T-helper 9 cell (primary cell): Measurements from ENCODE around the gene GPC5.

Experiments
- DNase-seq: peaks from one replicate; pipeline ENCODE4 v3.0.0-alpha.2; 2020

Gene GPC5

GRCh38 chr13:91595677-91596076, 197.3 kb downstream of the GPC5 start:
- DNase-seq = no peak

DNA sequence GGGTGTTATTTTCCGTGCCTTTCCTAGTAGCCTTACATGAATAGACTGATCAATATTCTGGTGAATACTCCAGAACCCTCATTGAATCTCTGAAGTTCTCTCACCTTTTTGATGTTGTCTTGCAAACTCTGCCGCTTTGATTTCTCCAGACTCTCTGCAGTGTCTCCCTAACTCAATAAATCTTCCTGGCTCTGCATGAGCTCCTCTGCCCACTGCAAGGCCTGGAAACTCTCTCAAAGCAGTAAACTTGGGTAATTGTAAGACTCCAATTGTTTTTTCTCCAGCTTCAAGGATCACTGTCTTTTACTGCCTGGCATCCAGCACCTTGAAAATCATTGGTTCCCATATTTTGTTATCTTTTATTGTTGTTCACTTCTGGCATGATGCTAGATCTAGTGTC, 198.4 kb downstream of the GPC5 start:
- DNase-seq = no peak

DNA sequence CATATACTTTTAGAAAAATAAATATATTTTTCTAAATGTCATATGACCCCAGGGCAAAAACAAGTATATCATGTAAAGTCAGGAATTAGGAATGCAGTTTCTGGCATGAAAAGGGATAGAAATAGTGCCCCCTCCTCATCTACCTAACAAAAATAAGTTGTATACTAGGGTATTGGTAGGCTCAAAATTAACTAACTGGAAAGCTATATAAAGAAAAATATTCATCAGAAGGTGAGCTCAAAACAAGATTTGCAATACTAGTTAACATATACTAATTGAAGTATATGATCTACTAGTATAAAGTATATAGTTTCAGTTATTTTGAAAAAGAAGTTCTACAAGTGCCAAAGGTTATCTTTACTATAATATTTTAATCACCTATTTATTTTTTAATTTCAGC, 200.2 kb downstream of the GPC5 start:
- DNase-seq = no peak

DNA sequence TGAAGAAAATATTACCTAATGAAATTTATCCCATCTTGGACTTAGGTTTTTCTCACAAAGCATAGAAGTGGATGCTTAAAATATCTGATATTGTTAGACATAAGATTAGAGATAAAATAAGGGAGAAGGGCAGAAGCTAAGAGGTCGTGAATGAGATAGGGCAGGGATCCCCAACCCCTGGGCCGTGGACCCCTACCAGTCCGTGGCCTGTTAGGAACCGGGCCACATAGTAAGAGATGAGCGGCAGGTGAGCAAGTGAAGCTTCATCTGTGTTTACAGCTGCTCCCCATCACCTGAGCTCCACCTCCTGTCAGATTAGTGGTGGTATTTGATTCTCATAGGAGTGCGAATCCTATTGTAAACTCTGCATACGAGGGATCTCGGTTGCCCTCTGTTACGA, 202.9 kb downstream of the GPC5 start:
- no peak for DNase-seq

DNA sequence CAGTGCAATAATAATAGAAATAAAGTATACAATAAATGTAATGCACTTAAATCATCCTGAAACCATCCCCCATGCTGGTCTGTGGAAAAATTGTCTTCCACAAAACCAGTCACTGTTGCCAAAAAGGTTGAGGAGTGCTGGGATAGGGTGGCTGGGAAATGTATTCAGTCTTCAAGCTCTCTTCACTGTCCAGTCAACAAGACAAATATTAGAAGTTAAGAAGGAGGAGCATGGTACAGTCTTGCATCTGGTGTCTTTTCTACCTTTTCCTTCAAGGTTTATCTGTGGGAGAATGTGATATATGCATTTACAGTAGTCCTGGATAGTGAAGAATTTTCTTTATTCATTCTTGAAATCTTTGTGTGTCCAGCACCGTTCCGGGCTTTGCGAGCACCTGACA, 203.4 kb downstream of the GPC5 start:
- DNase-seq = no peak

DNA sequence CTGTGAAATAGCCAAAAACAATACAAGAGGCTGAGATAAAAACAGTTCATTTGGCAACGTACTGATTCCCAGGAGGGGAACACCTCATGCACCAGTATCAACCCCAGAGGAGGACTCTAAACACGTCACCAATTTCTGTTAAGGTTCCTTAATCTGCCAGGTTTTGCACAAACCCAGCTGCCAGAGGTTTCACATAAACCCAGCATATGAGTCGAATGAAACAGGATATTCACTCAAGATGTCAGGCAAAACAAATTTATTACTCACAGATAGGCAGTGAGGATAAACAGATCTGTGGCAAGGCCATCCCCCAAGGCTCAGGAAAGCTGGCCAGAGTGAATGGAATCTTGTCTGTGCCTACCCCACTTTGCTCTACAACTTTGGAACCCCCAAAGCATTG, 210.9 kb downstream of the GPC5 start:
- no peak for DNase-seq

DNA sequence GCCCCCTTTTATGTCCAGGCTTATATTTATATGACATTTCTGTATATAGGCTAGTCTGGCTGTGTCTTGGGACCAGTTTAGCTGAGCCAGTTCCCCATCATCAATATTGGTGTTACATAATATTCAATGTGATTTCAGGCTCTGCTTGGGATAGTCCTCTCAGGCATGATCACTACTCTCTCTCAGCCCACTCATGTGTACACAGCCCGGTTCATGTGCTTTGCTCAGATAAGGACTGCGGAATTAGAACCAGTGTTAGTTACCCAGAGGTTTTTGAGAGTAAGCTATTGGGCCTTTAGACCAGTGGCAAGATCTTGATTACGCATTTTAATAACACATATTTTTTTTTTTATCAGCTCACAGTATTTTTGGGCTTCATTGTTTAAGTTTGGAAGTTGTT, 219.9 kb downstream of the GPC5 start:
- no peak for DNase-seq

- no peak for DNase-seq
These were observed 222.3 kb downstream of the GPC5 start for GRCh38 chr13:91620670-91621141.

DNA sequence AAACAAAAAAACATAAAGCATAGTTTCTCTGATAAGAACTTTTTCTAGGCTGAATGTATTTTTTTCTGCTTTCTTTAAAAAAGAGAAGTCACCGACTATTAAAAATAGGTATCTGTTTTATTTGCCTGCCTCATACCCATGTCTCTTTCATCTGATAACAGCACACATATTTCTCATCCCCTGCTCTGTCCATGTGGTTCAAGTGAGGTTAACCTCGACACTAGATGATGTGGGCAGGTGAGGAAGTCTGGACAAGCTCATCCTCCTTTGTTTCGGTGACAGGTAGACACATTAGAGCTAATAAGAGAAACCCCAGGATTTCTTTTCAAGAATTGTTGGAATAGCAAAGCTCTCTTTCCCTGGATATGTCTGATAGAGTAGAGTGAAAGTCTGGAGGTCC, 222.7 kb downstream of the GPC5 start:
- DNase-seq = no peak

DNA sequence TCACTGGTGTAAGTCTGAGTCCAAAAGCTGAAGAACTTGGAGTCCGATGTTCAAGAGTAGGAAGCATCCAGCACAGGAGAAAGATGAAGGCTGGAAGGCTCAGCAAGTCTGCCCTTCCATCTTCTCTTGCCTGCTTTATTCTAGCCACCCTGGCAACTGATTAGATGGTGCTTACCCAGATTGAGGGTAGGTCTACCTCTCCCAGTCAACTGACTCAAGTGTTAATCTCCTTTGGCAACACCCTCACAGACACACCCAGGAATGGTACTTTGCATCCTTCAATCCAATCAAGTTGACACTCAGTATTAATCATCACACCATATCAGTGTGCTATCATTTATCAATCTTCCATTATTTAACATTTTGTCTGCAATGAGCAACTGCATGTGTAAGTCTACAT, 223.5 kb downstream of the GPC5 start:
- no peak for DNase-seq

- no peak for DNase-seq
These were observed 224.5 kb downstream of the GPC5 start for GRCh38 chr13:91622778-91623550.

GRCh38 chr13:91627952-91628739, 229.7 kb downstream of the GPC5 start:
- DNase-seq = no peak

- DNase-seq = no peak
These were observed 232.5 kb downstream of the GPC5 start for GRCh38 chr13:91630946-91631345.

- no peak for DNase-seq
These were observed 233.7 kb downstream of the GPC5 start for GRCh38 chr13:91632086-91632485.

DNA sequence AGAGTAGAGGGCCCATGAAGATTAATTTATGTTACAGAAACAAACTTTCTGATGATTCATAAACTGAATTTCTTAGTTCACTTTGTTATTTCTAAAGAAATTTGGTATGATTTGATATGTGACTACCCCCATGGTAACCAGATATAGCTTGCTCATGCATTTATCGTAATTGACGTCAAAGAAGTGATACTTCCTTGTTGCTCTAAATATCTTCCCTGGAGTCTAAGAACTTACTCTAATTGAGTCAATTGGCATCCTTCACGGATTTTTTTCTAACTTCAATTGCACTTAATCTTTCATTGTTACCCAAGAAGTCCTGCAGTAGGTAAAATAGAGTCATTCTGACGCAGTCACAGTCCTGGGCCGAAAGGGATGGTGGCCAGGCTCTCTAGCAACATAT, 240.9 kb downstream of the GPC5 start:
- no peak for DNase-seq

- no peak for DNase-seq
These were observed 245.0 kb downstream of the GPC5 start for GRCh38 chr13:91643394-91643793.

DNA sequence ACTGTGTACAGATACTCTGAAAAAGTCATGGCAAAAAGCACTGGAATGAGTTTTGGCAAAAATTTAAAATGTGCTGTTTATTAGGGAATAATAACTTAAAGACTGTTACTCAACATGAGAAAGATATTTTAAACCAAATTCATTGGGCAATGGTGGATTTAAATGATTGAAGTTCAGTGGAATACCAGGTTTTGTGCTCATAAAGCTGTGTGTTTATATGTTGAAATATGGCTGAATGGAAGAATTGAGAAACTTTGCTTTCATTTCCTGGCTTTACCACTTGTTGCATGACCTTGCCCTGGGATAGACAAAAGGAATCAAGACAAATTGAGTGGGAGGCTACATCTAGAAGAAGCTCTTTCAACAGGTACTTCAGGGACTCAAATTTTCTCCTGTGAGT, 246.4 kb downstream of the GPC5 start:
- no peak for DNase-seq

DNA sequence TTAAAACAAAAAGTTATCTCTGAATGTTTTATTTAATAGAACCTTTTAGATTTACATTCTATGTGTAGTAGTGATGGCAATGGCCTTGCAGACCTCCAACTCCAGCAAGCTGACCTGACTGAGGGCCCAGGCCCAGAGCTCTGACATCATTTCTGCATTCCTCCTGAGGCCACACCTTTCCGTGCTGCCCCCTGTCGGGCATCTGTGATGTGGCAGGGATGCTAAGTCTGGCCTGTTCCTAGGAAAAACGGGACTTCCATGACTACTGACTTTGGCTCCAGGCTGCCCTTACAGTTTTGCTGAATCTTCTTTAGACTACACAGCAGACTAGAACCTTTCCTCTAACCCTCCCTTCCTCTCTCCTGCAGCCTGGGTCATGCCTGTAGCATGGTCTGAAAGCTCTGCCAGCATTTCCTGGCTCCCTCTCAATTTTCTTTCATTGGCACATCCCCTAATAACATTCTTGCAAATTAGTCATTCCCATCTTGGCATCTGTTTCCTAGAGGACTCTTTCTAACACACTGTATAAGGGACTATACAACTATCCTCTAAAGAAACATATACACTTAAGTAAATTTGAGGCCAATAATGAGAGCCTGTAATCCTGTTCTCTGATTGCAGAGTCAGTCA, 249.1 kb downstream of the GPC5 start:
- DNase-seq = no peak

DNA sequence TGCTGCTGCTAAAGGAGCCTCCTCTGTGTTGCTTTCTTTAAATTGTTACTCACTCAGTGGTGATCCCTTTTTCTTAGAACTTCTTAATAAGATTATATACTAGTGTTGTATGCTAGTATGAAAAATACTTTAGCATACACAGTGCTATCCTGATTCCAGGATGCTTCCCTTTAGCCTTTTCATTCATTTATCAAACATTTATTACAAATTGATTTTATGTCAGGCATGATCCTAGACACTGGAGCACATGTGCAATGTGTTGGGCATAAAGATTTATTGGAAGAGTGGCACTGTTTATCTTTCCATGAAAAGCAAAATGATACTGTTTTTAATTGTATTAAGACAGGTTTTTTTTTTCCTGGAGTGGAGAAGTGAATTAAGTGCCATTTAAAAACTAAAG, 249.6 kb downstream of the GPC5 start:
- no peak for DNase-seq

DNA sequence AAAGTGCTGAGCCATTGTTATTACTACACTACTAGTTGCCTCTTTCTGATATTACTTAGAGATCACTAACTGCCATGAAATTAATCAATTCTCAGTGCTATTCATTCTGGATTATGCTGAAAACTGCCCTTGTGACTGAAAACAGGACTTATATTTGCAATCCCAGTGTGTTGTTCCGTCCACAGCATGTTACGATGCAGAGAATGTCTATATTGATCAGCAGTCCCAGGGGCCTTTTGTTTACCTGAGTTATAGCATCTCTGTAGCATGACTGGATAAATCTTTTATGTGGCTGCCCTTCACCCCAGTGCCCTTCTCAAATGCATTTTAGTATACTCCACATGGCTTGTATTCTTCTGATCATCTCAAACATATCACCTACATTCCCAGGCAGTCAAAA, 251.0 kb downstream of the GPC5 start:
- DNase-seq = no peak

DNA sequence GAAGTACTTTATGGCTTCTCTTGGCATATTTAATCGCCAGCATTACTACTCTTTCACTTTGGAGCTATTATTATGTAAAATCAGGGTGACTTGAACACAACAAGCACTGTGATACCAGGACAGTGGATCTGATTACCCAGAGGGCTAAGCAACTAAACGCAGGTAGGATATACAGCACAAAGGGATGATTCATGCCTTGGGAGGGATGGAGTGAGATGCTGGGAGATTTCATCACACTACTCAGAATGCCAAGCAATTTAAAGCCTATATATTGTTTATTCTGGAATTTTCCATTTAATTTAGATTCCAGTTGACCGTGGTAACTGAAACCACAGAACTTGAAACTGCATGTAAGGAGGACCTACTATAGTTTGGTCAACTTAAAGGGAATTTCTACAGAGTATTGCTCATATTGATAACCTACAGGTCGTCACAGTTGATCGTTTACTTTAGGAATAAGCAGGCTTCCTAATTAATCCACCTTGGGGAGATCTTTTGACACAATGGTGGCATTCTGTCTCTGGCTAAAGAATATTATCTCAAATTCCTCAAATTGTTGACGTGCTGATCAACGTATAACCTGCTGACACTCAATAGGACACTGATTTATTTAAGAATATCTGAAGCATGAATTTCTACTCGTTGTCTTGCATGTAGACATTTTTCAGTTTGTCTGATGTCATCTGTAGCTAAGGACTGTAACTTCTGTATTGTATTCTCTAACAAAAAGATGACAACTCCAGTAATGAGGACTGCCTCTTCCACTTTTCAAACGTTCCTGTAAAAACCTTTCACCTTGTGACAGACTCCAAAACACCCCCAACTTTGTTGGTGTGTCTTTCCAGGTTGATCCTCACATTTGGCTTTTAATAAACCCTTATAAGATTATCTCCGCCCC, 254.2 kb downstream of the GPC5 start:
- no peak for DNase-seq

GRCh38 chr13:91655731-91656130, 257.3 kb downstream of the GPC5 start:
- DNase-seq = no peak

DNA sequence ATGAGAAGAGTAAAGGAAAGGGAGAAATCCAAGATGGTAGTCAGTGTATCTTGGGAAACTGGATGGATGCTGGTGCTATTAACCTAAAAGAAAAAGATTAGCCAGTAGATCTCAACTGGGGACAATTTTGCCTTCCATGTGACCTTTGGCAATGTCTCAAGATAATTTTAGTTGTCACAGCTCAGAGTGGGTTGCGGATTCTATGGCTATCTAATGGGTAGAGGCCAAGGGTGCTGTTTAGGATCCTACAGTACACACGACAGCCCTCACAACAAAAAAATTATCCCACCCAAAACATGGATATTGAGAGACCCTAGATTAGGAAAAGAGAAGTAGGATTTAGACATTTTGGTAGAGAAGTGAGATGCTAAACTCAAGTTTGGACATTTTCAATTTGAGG, 258.9 kb downstream of the GPC5 start:
- DNase-seq = no peak
